ENCODE measurements around the gene URGCP. TPM values are rescaled to one million over a fixed set of nuclear protein-coding genes. Genes with fewer than 3 reads are reported as not detected.
A peak's percentile ranks its signal among the peaks of the same experiment; 100 is the strongest.

The URGCP gene
- total and polyA plus RNA-seq, 2 of the 4 experiments (the other 2 are of a cell fraction), result 22.0 to 25.5 TPM

DNA sequence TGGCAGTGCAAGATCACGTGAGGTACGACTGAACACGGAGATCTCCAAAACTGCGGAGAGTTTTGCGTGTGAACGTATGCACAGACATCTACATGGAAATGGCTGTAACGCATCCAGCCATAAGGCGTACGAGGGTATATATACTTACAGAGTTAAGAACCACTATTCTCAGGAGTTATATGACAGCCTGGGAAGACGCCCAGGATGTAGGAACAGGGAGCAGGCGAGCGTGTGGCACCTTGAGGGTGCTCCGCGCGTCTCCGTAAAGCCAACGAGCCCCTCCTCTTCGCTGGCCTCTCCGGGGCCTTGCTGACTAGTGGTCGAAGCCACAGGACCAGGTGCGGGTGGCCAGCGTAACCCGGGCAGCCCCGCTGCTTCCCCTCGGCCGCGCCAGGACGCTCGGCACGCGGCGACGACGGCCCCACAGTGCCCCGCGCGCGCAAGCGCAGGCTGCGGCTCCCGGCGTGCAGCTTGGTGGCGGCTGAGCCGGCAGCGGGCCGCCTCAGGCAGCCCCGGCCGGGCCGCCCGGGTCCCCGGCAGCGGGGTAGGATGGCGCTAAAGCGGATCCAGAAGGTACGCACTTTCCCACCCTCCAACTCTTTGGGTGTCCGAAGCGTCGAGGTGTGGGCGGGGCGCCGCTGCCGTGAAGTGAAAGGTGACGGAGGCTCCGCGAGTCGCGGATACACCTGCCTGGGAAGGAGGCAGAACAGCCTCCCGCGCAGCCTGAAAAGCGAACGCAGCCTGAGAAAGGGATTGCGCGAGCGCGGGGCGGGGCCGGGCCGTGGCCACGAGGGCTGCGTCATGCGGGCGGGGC is 19.8 kb upstream of the URGCP start, which contains the start of gene UBE2D4 (continued):
- TF ChIP-seq RCOR1 (IDR thresholded peaks at IDR 0.05; ENCODE audit: insufficient replicate concordance, low read length) (peak; percentile 97), POLR2A (IDR thresholded peaks at IDR 0.05; ENCODE audit: low read depth, low read length) (peak; percentile 40; the same call in 1 of the 2 replicates), CHD1 (IDR thresholded peaks at IDR 0.05; ENCODE audit: low read depth, low read length) (no peak)

GRCh38 chr7:43922726-43923125 is 16.3 kb upstream of the URGCP start:
- dilution Hi-C loops (cut with HindIII; ENCODE audit: low sequenced_read_pairs, unreplicated experiment) (no loop called here), in situ Hi-C loops (cut with MboI; ENCODE audit: low sequenced_read_pairs) (no loop called here), intact Hi-C loops (cut with micrococcal nuclease) (no loop called here)
- H4K8ac ChIP-seq (ENCODE audit: low read depth in 2 of 2, low read length in 2 of 2), result no peak overlapping the region
- H3K27ac ChIP-seq (ENCODE audit: insufficient read depth, low read length), result no peak overlapping the region
- no peak overlapping the region for H3K14ac ChIP-seq (replicated peaks; ENCODE audit: low read depth, low read length)
- ChIA-PET CTCF (no interaction called here), POLR2A (ENCODE audit: unreplicated experiment) (no interaction called here)
- H3K27me3 ChIP-seq (ENCODE audit: control insufficient read depth, insufficient read depth, low read length), result no peaks in the 10 kb centered on the region
- H3K18ac ChIP-seq (ENCODE audit: low read depth, low read length), result no peak overlapping the region
- WGBS, 2 experiments (ENCODE audit: extremely low coverage in 2 of 2, insufficient read length in 1 of 2), result 100% methylated on average over 1 of the region's 4 CpGs; no CpG with 5 or more reads in 1 of the 2 experiments
- no peak overlapping the region for H3K23ac ChIP-seq (ENCODE audit: low read depth, low read length)
- no peaks in the 10 kb centered on the region; the same call in 1 of the 2 replicates for H3K9me1 ChIP-seq (ENCODE audit: insufficient read depth, low read length)
- BruUV-seq (replicated peaks), result no TSS peak
- no peak overlapping the region for H3K9ac ChIP-seq (ENCODE audit: low read depth, low read length)
- no peak overlapping the region for H3K4me3 ChIP-seq (ENCODE audit: insufficient read depth, low read depth, low read length)
- DNase-seq (no peak), ATAC-seq (ENCODE audit: low read depth) (no peak)
- H2BK15ac ChIP-seq (ENCODE audit: low read depth, low read length), result no peak overlapping the region
- no peaks in the 10 kb centered on the region for H3K4me1 ChIP-seq (ENCODE audit: control insufficient read depth, insufficient read depth, low read length)
- peaks cover 0 to 13% of the 10 kb centered on the region in 2 experiments; a peak in 2 of 4 replicates for H3K79me1 ChIP-seq (ENCODE audit: low read depth in 1 of 2, low read length in 2 of 2)
- H4K20me1 ChIP-seq (ENCODE audit: insufficient read depth, low read length), result no peaks in the 10 kb centered on the region
- H3K4ac ChIP-seq (ENCODE audit: low read depth, low read length), result no peak overlapping the region
- H2BK120ac ChIP-seq (ENCODE audit: low read depth, low read length), result no peak overlapping the region
- no peak overlapping the region for H2AK5ac ChIP-seq (ENCODE audit: low read depth, low read length)
- H3K9me3 ChIP-seq (ENCODE audit: control insufficient read depth, insufficient read depth, low read length), result no peaks in the 10 kb centered on the region
- H2AK9ac ChIP-seq (replicated peaks; ENCODE audit: low read depth, low read length, poor library complexity), result no peak overlapping the region
- no peak overlapping the region for H3K56ac ChIP-seq (ENCODE audit: extremely low read depth, insufficient read depth, low read length)
- no peak overlapping the region for H3K4me2 ChIP-seq (ENCODE audit: low read depth, low read length)
- no peaks in the 10 kb centered on the region for H3K36me3 ChIP-seq (ENCODE audit: control insufficient read depth, insufficient read depth, low read length)
- H2BK20ac ChIP-seq (ENCODE audit: low read depth, low read length), result no peak overlapping the region
- H4K5ac ChIP-seq (ENCODE audit: low read depth, low read length), result no peak overlapping the region
- no peak overlapping the region for H2AFZ ChIP-seq (replicated peaks; ENCODE audit: low read length, poor library complexity)
- H2BK5ac ChIP-seq (ENCODE audit: low read depth, low read length, poor library complexity, severe bottlenecking), result no peak overlapping the region
- H4K91ac ChIP-seq (ENCODE audit: insufficient read depth, low read depth, low read length), result no peak overlapping the region
- no peak for TF ChIP-seq POLR2A (IDR thresholded peaks at IDR 0.05; ENCODE audit: low read depth, low read length)
- TF ChIP-seq RCOR1 (IDR thresholded peaks at IDR 0.05; ENCODE audit: insufficient replicate concordance, low read length), result no peak
- no peak for TF ChIP-seq CHD1 (IDR thresholded peaks at IDR 0.05; ENCODE audit: low read depth, low read length)
- TF ChIP-seq RAD21 (IDR thresholded peaks at IDR 0.05; ENCODE audit: low read length), result no peak
- no peak for TF ChIP-seq FOS (IDR thresholded peaks at IDR 0.05; ENCODE audit: low read depth, low read length)
- TF ChIP-seq MXI1 (IDR thresholded peaks at IDR 0.05; ENCODE audit: borderline replicate concordance, low read depth, low read length), result no peak
- no peak for TF ChIP-seq CTCF (conservative IDR thresholded peaks at IDR 0.05; ENCODE audit: low read depth, low read length)
- no peak for TF ChIP-seq SMC3 (IDR thresholded peaks at IDR 0.05; ENCODE audit: low read depth, low read length)
- no peak for TF ChIP-seq NFE2L2 (IDR thresholded peaks at IDR 0.05; ENCODE audit: low read depth, low read length)
- no peak for TF ChIP-seq USF2 (IDR thresholded peaks at IDR 0.05; ENCODE audit: low read depth, low read length)
- no peak for TF ChIP-seq MAZ (IDR thresholded peaks at IDR 0.05; ENCODE audit: borderline replicate concordance, low read depth, low read length)
- no peak for TF ChIP-seq RFX5 (IDR thresholded peaks at IDR 0.05; ENCODE audit: low read depth, low read length)
- TF ChIP-seq BHLHE40 (IDR thresholded peaks at IDR 0.05; ENCODE audit: low read depth, low read length), result no peak
- no peak for TF ChIP-seq MAFK (IDR thresholded peaks at IDR 0.05; ENCODE audit: low read depth, low read length)
- no peak for TF ChIP-seq CEBPB (IDR thresholded peaks at IDR 0.05; ENCODE audit: low read depth, low read length)
